GM18909 (cell line): ENCODE measurements around the gene OR5W2.
"Not testable (repeated sequence)": the region's sequence is repeated elsewhere in the genome, so short reads cannot be mapped to it uniquely, and the experiment has no call there.

ENCODE experiments used
- ATAC-seq: cut with Tn5 transposase; IDR thresholded peaks from one replicate; pipeline ENCODE4 v1.9.1; 2021; ENCODE audit warnings: mild to moderate bottlenecking; ENCODE audit not compliant: unreplicated experiment, poor library complexity

The OR5W2 gene

GRCh38 chr11:55914482-55914881 is at the start of gene OR5W2:
Gene OR5W2, minus strand, starts transcription at chr11:55914582. Its CDS starts 0 bp downstream, at chr11:55914582.
- no peak for ATAC-seq

- no peak for ATAC-seq
These were observed 42.1 kb upstream of the OR5W2 start for GRCh38 chr11:55956521-55956920.

- no peak for ATAC-seq
These were observed 34.9 kb upstream of the OR5W2 start for GRCh38 chr11:55949330-55949729.

GRCh38 chr11:55942785-55943392 is 28.5 kb upstream of the OR5W2 start:
- ATAC-seq, result no peak

- ATAC-seq, result no peak
These were observed 21.9 kb upstream of the OR5W2 start, which contains the start of gene OR5I1 for GRCh38 chr11:55936300-55936699. Gene OR5I1, minus strand, starts transcription at chr11:55936400. Its CDS starts 0 bp downstream, at chr11:55936400.

- ATAC-seq, result no peak
These were observed 6.2 kb upstream of the OR5W2 start for GRCh38 chr11:55920537-55920936.

GRCh38 chr11:55902308-55902707 is 12.1 kb downstream of the OR5W2 start:
- ATAC-seq, result no peak

- no peak for ATAC-seq
These were observed 19.2 kb downstream of the OR5W2 start for GRCh38 chr11:55895216-55895615.

- ATAC-seq, result not testable (repeated sequence)
These were observed 28.9 kb downstream of the OR5W2 start for GRCh38 chr11:55885481-55885880.

- not testable (repeated sequence) for ATAC-seq
These were observed 29.4 kb downstream of the OR5W2 start for GRCh38 chr11:55884995-55885394.

- not testable (repeated sequence) for ATAC-seq
These were observed 31.4 kb downstream of the OR5W2 start, which contains the start of gene TRIM51 for GRCh38 chr11:55882997-55883396. Gene TRIM51, plus strand, starts transcription at chr11:55883297. Its CDS starts 2,132 bp downstream, at chr11:55885429.

GRCh38 chr11:55873146-55873545 is 41.2 kb downstream of the OR5W2 start:
- ATAC-seq, result not testable (repeated sequence)

GRCh38 chr11:55872731-55873130 is 41.7 kb downstream of the OR5W2 start:
- not testable (repeated sequence) for ATAC-seq

- not testable (repeated sequence) for ATAC-seq
These were observed 47.0 kb downstream of the OR5W2 start for GRCh38 chr11:55867354-55867753.
